Measurements from ENCODE around the gene RTN4R.

GRCh38 chr22:20256551-20257211 is 11.4 kb downstream of the RTN4R start:
- no peak for TF ChIP-seq CTCF (IDR thresholded peaks at IDR 0.05)
- TF ChIP-seq POLR2AphosphoS5 (IDR thresholded peaks at IDR 0.05; ENCODE audit: low read depth, low read length), result no peak
- TF ChIP-seq TEAD4 (IDR thresholded peaks at IDR 0.05; ENCODE audit: borderline replicate concordance, insufficient read depth), result no peak
- no peak for TF ChIP-seq EP300 (IDR thresholded peaks at IDR 0.05; ENCODE audit: borderline replicate concordance in 1 of 2, low read depth in 1 of 2, low read length in 1 of 2)
- no peak for TF ChIP-seq RFX5 (IDR thresholded peaks at IDR 0.05; ENCODE audit: low read length)
- TF ChIP-seq REST (IDR thresholded peaks at IDR 0.05; ENCODE audit: low read depth, low read length), result no peak
- no peak for TF ChIP-seq YY1 (IDR thresholded peaks at IDR 0.05; ENCODE audit: low read depth)
- TF ChIP-seq MAX (IDR thresholded peaks at IDR 0.05; ENCODE audit: low read depth), result no peak
- TF ChIP-seq TAF1 (IDR thresholded peaks at IDR 0.05; ENCODE audit: borderline replicate concordance, low read depth, low read length), result no peak
- TF ChIP-seq USF2 (IDR thresholded peaks at IDR 0.05; ENCODE audit: borderline replicate concordance, low read depth, low read length), result no peak
- TF ChIP-seq RCOR1 (IDR thresholded peaks at IDR 0.05; ENCODE audit: low read length), result no peak
